ENCODE data around the gene SCN1A. TPM values are rescaled to one million over a fixed set of nuclear protein-coding genes. Genes with fewer than 3 reads are reported as not detected.

SCN1A gene
- total and polyA plus RNA-seq, 2 of the 8 experiments (the other 6 are each of a cell fraction or from before 2014, with no cell fraction given), result 0.18 to 1.9 TPM

- Histone ChIP-seq H2AFZ (ENCODE audit: low read length) (no peak overlapping the region), H2BK120ac (replicated peaks; ENCODE audit: low read depth, low read length) (no peak overlapping the region), H4K5ac (ENCODE audit: insufficient read length, low read depth, low read length) (no peak overlapping the region), H3K79me2 (ENCODE audit: control insufficient read depth in 1 of 2, insufficient read depth in 2 of 2, low read length in 2 of 2) (no peaks in the 10 kb centered on the region), H3K23me2 (ENCODE audit: low read depth, low read length) (no peaks in the 10 kb centered on the region), H3K18ac (ENCODE audit: extremely low read depth, low read length) (no peak overlapping the region), H3K79me1 (ENCODE audit: low read depth, low read length) (no peaks in the 10 kb centered on the region), H3K4me2 (ENCODE audit: insufficient read depth in 1 of 2, low read depth in 2 of 2, low read length in 2 of 2) (no peak overlapping the region), H3K23ac (ENCODE audit: insufficient read length) (no peak overlapping the region), H2AK5ac (ENCODE audit: low read depth, low read length) (no peak overlapping the region), H3K9me3 (ENCODE audit: insufficient read depth in 2 of 2, low read depth in 1 of 2, low read length in 1 of 2) (no peaks in the 10 kb centered on the region), H4K91ac (replicated peaks; ENCODE audit: insufficient read length, low read length) (no peak overlapping the region), H4K8ac (ENCODE audit: extremely low read depth, insufficient read depth, low read length) (no peak overlapping the region), H2BK12ac (ENCODE audit: low read depth, low read length) (no peak overlapping the region), H3K4me1 (replicated peaks in 1 of 4; ENCODE audit: control insufficient read depth in 3 of 4, insufficient read depth in 4 of 4, low read length in 3 of 4) (no peaks in the 10 kb centered on the region), H3K4ac (replicated peaks; ENCODE audit: insufficient read length, low read depth, low read length) (no peak overlapping the region), H3K56ac (replicated peaks; ENCODE audit: insufficient read length, low read depth, low read length) (no peak overlapping the region), H3K27me3 (replicated peaks in 1 of 4; ENCODE audit: control insufficient read depth in 3 of 4, extremely low read depth in 1 of 4, insufficient read depth in 3 of 4, low read length in 3 of 4) (no peaks in the 10 kb centered on the region), H4K20me1 (replicated peaks in 1 of 2; ENCODE audit: control insufficient read depth in 1 of 2, insufficient read depth in 2 of 2, low read length in 2 of 2) (no peaks in the 10 kb centered on the region), H2BK20ac (ENCODE audit: low read length) (no peak overlapping the region), H3K36me3 (ENCODE audit: control insufficient read depth in 2 of 4, insufficient read depth in 4 of 4, low read length in 3 of 4) (no peaks in the 10 kb centered on the region), H3K9ac (replicated peaks in 1 of 4; ENCODE audit: extremely low read depth in 1 of 4, low read depth in 3 of 4, low read length in 3 of 4) (no peak overlapping the region), H2BK5ac (ENCODE audit: low read depth, low read length) (no peak overlapping the region), H3K27ac (ENCODE audit: low read depth, low read length) (no peak overlapping the region), H3K4me3 (ENCODE audit: extremely low read depth in 1 of 4, insufficient read depth in 2 of 4, low read depth in 3 of 4, low read length in 4 of 4) (no peak overlapping the region), H2BK15ac (ENCODE audit: low read length) (no peak overlapping the region), H3K14ac (ENCODE audit: insufficient read length) (no peak overlapping the region)
- ChIA-PET CTCF (ENCODE audit: partially characterized antibody) (interaction anchor here (0.6 kb wide), 1 partner anchor 169 kb away, joined by 3 read pairs; no protein-coding TSS in a partner anchor), POLR2A (ENCODE audit: partially characterized antibody) (no interaction called here)
- 88% methylated on average over 1 of the region's 1 CpG; no CpG with 5 or more reads in 1 of the 2 experiments for WGBS, 2 experiments (ENCODE audit: extremely low coverage in 1 of 2, insufficient coverage in 1 of 2, insufficient read length in 1 of 2, insufficient replicate concordance in 2 of 2, low coverage in 1 of 2, low lambda C conversion rate in 2 of 2, missing lambda C conversion rate in 1 of 2)
- DNase-seq (ENCODE audit: low read depth in 1 of 2, low spot score in 2 of 2), result no peak
- no peak for FAIRE-seq
- TF ChIP-seq SIN3A (conservative IDR thresholded peaks at IDR 0.05 in 1 of 2, IDR thresholded peaks at IDR 0.05 in 1 of 2; ENCODE audit: low read depth in 1 of 2, low read length in 2 of 2) (no peak), HDAC2 (IDR thresholded peaks at IDR 0.05; ENCODE audit: borderline replicate concordance in 1 of 2, low read depth in 2 of 2, low read length in 2 of 2) (no peak), CBX5 (IDR thresholded peaks at IDR 0.05; ENCODE audit: low read depth, low read length) (no peak), CTBP2 (IDR thresholded peaks at IDR 0.05; ENCODE audit: borderline replicate concordance, insufficient read depth, insufficient read length, low read length) (no peak), POLR2AphosphoS5 (IDR thresholded peaks at IDR 0.05; ENCODE audit: low read depth, low read length) (no peak), FOSL1 (IDR thresholded peaks at IDR 0.05; ENCODE audit: insufficient read depth, low read depth, low read length) (no peak), POLR2A (IDR thresholded peaks at IDR 0.05; ENCODE audit: control extremely low read depth in 1 of 2, low read depth in 2 of 2, low read length in 2 of 2) (no peak), EZH2 (IDR thresholded peaks at IDR 0.05; ENCODE audit: low read depth, low read length, severe bottlenecking) (no peak), BRCA1 (IDR thresholded peaks at IDR 0.05; ENCODE audit: low read depth, low read length) (no peak), SIRT6 (IDR thresholded peaks at IDR 0.05; ENCODE audit: low read length) (no peak), HDAC6 (IDR thresholded peaks at IDR 0.05; ENCODE audit: low read depth, low read length) (no peak)
Observed at GRCh38 chr2:166011660-166012059, 116.2 kb downstream of the SCN1A start.
